ENCODE measurements around the gene SLC2A13.

Gene SLC2A13

DNA sequence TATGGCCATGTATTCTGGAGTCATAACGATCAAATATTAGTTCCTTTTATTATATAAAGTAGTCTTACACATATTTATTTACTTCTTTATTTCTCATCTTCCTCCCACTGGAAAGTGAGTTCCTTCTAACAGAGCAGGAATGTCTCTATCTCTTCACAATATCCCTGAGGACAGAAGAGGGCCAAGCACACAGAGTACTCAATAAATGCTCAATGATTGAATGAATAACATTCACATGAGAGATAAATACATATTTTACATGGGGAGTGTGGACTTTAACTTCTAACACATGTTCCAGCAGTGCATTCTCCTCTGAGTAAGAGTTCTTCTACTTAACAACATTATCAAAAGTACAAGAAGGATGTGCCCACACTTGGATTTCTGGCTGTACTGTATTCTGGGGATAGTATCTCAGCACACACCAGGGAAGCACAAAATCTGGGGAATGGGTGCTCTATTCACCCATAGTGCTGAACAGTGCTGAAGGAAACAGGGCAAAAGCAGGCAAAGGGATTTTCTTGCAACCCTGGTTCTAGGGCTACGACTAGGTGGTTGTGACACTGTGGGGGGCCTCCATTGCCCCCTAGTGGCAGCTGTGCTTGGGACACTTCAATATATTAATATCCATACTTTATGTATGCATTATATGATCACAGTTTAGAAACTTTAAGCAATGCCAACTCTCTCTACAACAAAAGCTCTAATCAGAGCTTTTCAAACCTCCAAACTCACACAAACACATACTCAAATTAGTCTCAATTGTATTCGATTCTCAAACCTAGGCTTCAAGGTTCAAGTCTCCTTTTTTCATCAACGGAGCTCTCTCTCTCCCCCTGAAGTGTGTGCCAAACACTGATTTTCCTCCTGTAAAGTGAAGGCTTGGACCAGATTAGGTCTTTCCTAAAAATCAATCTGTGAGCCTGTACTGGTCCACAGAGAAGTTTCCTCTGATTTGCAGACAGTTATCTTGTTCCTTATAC is 115.5 kb downstream of the SLC2A13 start:
- H3K4me3 ChIP-seq (ENCODE audit: low read depth, low read length), result no peak overlapping the region
- POLR2A ChIA-PET, result no interaction called here
- no peak for DNase-seq (ENCODE audit: low read depth, low spot score)
- CTCF ChIA-PET, result interaction anchor here (0.6 to 3.0 kb wide), 11 partner anchors 9 to 674 kb away, joined by 3 to 18 read pairs (median 4); no protein-coding TSS in a partner anchor
- TF ChIP-seq, protein P1, sequence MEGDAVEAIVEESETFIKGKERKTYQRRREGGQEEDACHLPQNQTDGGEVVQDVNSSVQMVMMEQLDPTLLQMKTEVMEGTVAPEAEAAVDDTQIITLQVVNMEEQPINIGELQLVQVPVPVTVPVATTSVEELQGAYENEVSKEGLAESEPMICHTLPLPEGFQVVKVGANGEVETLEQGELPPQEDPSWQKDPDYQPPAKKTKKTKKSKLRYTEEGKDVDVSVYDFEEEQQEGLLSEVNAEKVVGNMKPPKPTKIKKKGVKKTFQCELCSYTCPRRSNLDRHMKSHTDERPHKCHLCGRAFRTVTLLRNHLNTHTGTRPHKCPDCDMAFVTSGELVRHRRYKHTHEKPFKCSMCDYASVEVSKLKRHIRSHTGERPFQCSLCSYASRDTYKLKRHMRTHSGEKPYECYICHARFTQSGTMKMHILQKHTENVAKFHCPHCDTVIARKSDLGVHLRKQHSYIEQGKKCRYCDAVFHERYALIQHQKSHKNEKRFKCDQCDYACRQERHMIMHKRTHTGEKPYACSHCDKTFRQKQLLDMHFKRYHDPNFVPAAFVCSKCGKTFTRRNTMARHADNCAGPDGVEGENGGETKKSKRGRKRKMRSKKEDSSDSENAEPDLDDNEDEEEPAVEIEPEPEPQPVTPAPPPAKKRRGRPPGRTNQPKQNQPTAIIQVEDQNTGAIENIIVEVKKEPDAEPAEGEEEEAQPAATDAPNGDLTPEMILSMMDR (IDR thresholded peaks at IDR 0.05; ENCODE audit: insufficient read depth, low read length, missing control alignments), result peak; percentile 69

DNA sequence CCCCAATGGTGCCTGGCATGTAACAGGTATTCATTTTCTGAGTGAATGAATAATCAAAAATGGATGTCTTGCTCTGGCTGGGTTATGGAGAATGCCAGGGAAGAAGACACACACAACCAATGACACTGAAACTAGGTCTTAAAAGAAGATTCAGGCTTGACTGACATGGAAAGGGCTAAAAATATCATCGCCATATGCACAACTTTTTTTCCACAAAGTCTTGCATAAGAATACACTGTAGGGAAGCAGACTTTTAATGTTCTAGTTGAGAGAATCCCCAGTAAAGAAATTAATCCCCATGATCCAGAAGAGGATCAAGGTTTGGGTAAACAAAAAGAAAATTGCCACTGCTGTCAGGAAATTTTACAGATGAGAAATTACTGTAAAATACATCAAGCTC is 116.4 kb downstream of the SLC2A13 start:
- no peak overlapping the region for H3K4me3 ChIP-seq (ENCODE audit: low read depth, low read length)
- no peak for DNase-seq (ENCODE audit: low read depth, low spot score)
- TF ChIP-seq, protein P1 (IDR thresholded peaks at IDR 0.05; ENCODE audit: insufficient read depth, low read length, missing control alignments), result no peak
- POLR2A ChIA-PET, result no interaction called here
- CTCF ChIA-PET, result interaction anchor here (0.6 to 3.0 kb wide), 2 partner anchors 17 to 21 kb away, joined by 3 to 18 read pairs; no protein-coding TSS in a partner anchor

DNA sequence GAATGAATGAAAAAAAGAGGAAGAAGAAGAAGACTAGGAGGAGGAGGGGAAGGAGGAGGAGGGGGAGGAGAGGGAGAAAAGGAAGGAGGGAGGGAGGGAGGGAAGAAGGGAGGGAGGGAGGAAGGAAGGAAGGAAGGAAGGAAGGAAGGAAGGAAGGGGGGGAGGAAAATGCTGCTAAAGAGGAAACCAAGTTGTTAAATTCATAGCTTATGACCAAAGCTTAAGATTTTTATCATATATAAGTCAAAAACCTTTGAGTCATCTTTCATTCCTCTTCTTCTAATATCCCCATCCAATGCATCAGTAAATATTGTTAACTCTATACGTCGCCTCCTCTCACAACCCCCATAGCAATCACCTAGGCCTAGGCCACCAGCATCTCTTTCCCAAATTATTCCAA is 117.3 kb downstream of the SLC2A13 start:
- no peak for DNase-seq (ENCODE audit: low read depth, low spot score)
- TF ChIP-seq, protein P1 (IDR thresholded peaks at IDR 0.05; ENCODE audit: insufficient read depth, low read length, missing control alignments), result no peak
- H3K4me3 ChIP-seq (ENCODE audit: low read depth, low read length), result no peak overlapping the region
- ChIA-PET CTCF (no interaction called here), POLR2A (no interaction called here)

DNA sequence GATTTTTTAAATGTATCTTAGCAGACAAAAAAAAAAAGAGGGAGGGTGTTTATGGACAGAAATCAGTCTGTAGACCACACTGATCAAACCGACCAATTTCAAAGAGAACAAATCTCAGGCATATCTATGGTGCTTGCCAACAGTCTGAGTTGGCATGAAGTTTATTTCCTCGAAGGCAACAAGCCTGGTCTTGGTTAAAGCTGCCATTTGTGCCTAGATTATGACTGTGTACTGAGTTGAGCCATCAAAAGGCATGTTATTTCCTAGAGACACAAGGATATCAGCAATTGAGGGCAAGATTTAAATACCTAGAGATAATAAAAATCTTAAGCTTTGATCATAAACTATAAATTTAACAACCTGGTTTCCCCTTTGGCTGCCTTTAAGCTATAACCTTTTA is 119.2 kb downstream of the SLC2A13 start:
- ChIA-PET POLR2A (no interaction called here), CTCF (no interaction called here)
- DNase-seq (ENCODE audit: low read depth, low spot score), result no peak
- TF ChIP-seq, protein P1 (IDR thresholded peaks at IDR 0.05; ENCODE audit: insufficient read depth, low read length, missing control alignments), result no peak
- no peak overlapping the region for H3K4me3 ChIP-seq (ENCODE audit: low read depth, low read length)

DNA sequence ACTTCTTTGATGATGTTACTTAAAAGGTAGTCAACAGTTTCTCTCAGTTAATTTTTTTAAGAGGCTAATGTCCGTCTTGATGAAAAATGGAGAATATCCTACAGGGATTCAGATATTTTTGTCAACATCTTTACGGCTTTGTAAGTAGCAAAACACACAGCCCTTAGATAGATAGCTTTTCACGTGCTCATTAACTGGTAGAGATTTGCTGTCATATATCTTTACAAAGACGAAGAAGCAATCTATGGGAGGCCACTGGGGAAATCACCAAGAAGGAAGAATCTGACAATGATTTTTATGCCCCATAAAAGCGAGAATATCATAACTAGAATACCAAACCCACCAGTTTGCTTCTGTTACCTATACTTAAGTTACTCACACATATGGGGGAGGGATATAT is 121.2 kb downstream of the SLC2A13 start:
- no peak for DNase-seq (ENCODE audit: low read depth, low spot score)
- TF ChIP-seq, protein P1 (IDR thresholded peaks at IDR 0.05; ENCODE audit: insufficient read depth, low read length, missing control alignments), result no peak
- ChIA-PET POLR2A (no interaction called here), CTCF (no interaction called here)
- no peak overlapping the region for H3K4me3 ChIP-seq (ENCODE audit: low read depth, low read length)

DNA sequence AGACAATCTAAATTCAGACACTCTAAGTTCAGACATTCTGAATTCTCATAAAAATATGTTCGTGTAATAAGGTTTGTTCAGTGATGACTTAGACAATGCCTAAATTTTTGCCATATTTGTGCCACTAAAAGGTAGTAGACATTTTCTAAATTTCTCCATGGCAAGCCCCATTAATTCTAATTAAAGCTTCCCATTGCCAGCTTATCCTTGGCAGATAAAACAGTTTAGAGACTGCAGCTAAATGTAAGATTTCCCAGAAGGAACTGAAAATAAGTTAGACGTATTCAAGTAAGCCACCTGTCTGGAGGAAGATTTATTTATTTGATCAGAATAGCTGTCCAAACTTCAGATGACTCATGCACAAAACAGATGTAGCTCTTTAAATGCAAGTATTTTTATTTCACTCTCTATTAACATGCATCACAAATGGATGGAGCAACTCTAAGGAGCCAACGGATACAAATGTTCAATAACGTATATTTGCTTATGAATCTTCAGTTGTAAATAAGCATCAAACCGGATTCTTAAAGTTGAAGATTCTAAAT is 130.4 kb downstream of the SLC2A13 start:
- ChIA-PET POLR2A (no interaction called here), CTCF (no interaction called here)
- DNase-seq (ENCODE audit: low read depth, low spot score), result no peak
- TF ChIP-seq, protein P1 (IDR thresholded peaks at IDR 0.05; ENCODE audit: insufficient read depth, low read length, missing control alignments), result no peak
- no peak overlapping the region for H3K4me3 ChIP-seq (ENCODE audit: low read depth, low read length)
